Activated CD4-positive, alpha-beta T cell treated with anti-CD3 and anti-CD28 coated beads, Interleukin-2, amount 10 ng/mL, durations not matched to agents 7 days and 5 days (primary cell): Measurements from ENCODE around the gene TFB2M. TPM values are rescaled to one million over a fixed set of nuclear protein-coding genes. Genes with fewer than 3 reads are reported as not detected.

Experiments
- CTCF ChIA-PET: fragments of 350-600 bp; sonication (Branson Sonifier 250); formaldehyde crosslinking; loops from one replicate; lab custom pipeline; 2021; ENCODE audit warnings: antibody characterized with exemption; lab: Charles Lee
- POLR2A ChIA-PET: fragments of 350-600 bp; sonication (Branson Sonifier 250); formaldehyde crosslinking; loops from one replicate; lab custom pipeline; 2021; ENCODE audit warnings: antibody characterized with exemption; lab: Charles Lee
- DNase-seq: peaks from one replicate; pipeline ENCODE4 v3.0.0-alpha.2; 2020
- H3K27ac Mint-ChIP-seq: one replicate; pipeline ENCODE4 v1.8.0; 2021; ENCODE audit warnings: mild to moderate bottlenecking, moderate library complexity, mixed read lengths
- H3K27me3 Mint-ChIP-seq: one replicate; pipeline ENCODE4 v1.8.0; 2021; ENCODE audit warnings: mixed read lengths
- H3K36me3 Mint-ChIP-seq: one replicate; pipeline ENCODE4 v1.8.0; 2021; ENCODE audit warnings: low read depth, mixed read lengths
- H3K4me1 Mint-ChIP-seq: one replicate; pipeline ENCODE4 v1.8.0; 2021; ENCODE audit warnings: mixed read lengths
- H3K4me3 Mint-ChIP-seq: one replicate; pipeline ENCODE4 v1.8.0; 2021; ENCODE audit warnings: mild to moderate bottlenecking, moderate library complexity, mixed read lengths
- H3K9me3 Mint-ChIP-seq: one replicate; pipeline ENCODE4 v1.8.0; 2021; ENCODE audit warnings: mixed read lengths
- total RNA-seq, 2 experiments: library from RNA; stranded (reverse); gene quantifications; one replicate each; pipeline ENCODE4 v1.2.3, GENCODE V29; 2021

Gene TFB2M
- total RNA-seq, 2 experiments from 2014 or later = 9.4 to 10.1 TPM

- H3K36me3 Mint-ChIP-seq = peaks cover 5% of the 10 kb centered on the region
- no peak overlapping the region for H3K4me3 Mint-ChIP-seq
- no peaks in the 10 kb centered on the region for H3K4me1 Mint-ChIP-seq
- no peaks in the 10 kb centered on the region for H3K27me3 Mint-ChIP-seq
- no peak for DNase-seq
- POLR2A ChIA-PET = interaction anchor here (0.6 kb wide), 1 partner anchor 51 kb away, joined by 3 read pairs; no protein-coding TSS in a partner anchor
- CTCF ChIA-PET = interaction anchor here (0.9 to 1.2 kb wide), 2 partner anchors 22 to 36 kb away, joined by 3 to 4 read pairs; no protein-coding TSS in a partner anchor
- peaks cover 18% of the 10 kb centered on the region for H3K9me3 Mint-ChIP-seq
- no peak overlapping the region for H3K27ac Mint-ChIP-seq
These were observed 31.9 kb downstream of the TFB2M start for GRCh38 chr1:246534114-246534513.

GRCh38 chr1:246533371-246533905 is 32.6 kb downstream of the TFB2M start:
- CTCF ChIA-PET = interaction anchor here (0.9 to 1.4 kb wide), 2 partner anchors 14 to 21 kb away, joined by 3 read pairs; no protein-coding TSS in a partner anchor

GRCh38 chr1:246532519-246532918 is 33.5 kb downstream of the TFB2M start:
- Mint-ChIP-seq H3K27me3 (no peaks in the 10 kb centered on the region), H3K27ac (no peak overlapping the region), H3K36me3 (peaks cover 4% of the 10 kb centered on the region), H3K4me1 (peaks cover 4% of the 10 kb centered on the region), H3K4me3 (no peak overlapping the region), H3K9me3 (peaks cover 18% of the 10 kb centered on the region)
- no peak for DNase-seq
- CTCF ChIA-PET = interaction anchor here (1.1 to 1.4 kb wide), 2 partner anchors 15 to 18 kb away, joined by 3 read pairs; no protein-coding TSS in a partner anchor
- POLR2A ChIA-PET = no interaction called here

More at GRCh38 chr1:246533371-246533905, 32.6 kb downstream of the TFB2M start:
- H3K36me3 Mint-ChIP-seq = peaks cover 4% of the 10 kb centered on the region
- H3K9me3 Mint-ChIP-seq = peaks cover 18% of the 10 kb centered on the region
- DNase-seq = no peak
- no peak overlapping the region for H3K27ac Mint-ChIP-seq
- POLR2A ChIA-PET = no interaction called here
- H3K4me3 Mint-ChIP-seq = no peak overlapping the region
- H3K4me1 Mint-ChIP-seq = no peaks in the 10 kb centered on the region
- no peaks in the 10 kb centered on the region for H3K27me3 Mint-ChIP-seq

DNA sequence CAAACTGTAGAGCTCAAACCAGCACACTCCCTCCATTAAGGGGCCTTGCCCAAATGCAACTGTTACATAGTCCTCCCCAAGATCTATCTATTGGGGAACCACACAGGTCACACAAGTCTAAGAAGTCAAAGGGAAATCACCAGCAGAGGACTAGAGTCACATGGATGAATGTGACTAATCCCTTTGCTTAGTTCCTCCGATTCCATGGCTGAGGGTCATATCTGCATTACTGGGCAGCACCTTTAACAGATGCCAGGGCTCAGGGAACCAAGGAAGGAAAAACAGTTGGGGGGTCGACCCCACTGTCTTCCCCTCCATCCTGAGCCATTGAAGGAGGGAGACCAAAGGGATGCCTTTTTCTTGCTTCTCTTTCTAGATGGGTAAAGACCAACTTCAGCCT is 35.6 kb downstream of the TFB2M start:
- CTCF ChIA-PET = interaction anchor here (1.1 kb wide), 1 partner anchor 588 kb away, joined by 5 read pairs; no protein-coding TSS in a partner anchor
- peaks cover 21% of the 10 kb centered on the region for H3K9me3 Mint-ChIP-seq
- DNase-seq = no peak
- no peaks in the 10 kb centered on the region for H3K27me3 Mint-ChIP-seq
- peaks cover 9% of the 10 kb centered on the region for H3K4me1 Mint-ChIP-seq
- H3K4me3 Mint-ChIP-seq = no peak overlapping the region
- POLR2A ChIA-PET = no interaction called here
- peaks cover 7% of the 10 kb centered on the region for H3K36me3 Mint-ChIP-seq
- no peak overlapping the region for H3K27ac Mint-ChIP-seq

- H3K27ac Mint-ChIP-seq = no peak overlapping the region
- no peak for DNase-seq
- peaks cover 9% of the 10 kb centered on the region for H3K4me1 Mint-ChIP-seq
- H3K9me3 Mint-ChIP-seq = peaks cover 21% of the 10 kb centered on the region
- no peak overlapping the region for H3K4me3 Mint-ChIP-seq
- ChIA-PET POLR2A (no interaction called here), CTCF (interaction anchor here (0.6 kb wide), 1 partner anchor 1380 kb away, joined by 3 read pairs; no protein-coding TSS in a partner anchor)
- H3K27me3 Mint-ChIP-seq = no peaks in the 10 kb centered on the region
- H3K36me3 Mint-ChIP-seq = peaks cover 7% of the 10 kb centered on the region
These were observed 36.9 kb downstream of the TFB2M start for GRCh38 chr1:246528933-246529731.

DNA sequence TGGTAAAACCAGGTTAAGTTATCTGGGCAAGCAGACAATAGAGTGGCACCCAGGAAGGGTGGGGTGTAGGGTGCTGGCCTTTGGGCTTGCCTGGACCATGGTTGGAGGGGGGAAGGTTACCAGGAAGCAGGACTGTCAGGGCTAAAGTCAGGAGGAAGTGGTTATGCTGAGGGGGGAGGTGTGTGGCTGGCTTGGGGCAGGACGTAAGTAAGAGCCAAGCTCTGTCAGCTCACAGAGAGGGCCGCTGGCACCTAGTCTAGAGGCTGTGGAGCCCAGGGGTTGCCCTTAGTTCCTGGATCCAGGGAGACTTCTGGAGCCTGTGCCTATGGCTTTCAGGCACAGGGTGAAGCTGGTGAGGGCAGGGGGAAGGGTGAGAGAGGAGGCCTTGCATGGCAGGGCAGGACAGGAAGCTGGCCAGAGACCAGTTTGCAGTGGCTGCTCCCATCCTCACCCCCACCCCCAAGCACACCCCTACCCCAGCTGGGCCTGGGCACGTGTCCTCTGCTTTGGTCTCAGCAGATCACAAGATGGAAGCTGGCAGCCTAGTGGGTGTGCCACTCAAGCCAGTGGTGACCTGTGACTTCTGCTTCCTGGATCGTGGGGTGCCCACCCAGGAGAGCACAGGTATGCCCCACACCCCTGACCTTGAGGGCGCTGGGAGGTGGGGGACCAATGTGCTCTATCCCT is 38.5 kb downstream of the TFB2M start:
- Mint-ChIP-seq H3K36me3 (peaks cover 7% of the 10 kb centered on the region), H3K9me3 (peaks cover 21% of the 10 kb centered on the region), H3K27ac (peak overlapping the region; percentile 43), H3K27me3 (no peaks in the 10 kb centered on the region), H3K4me1 (peaks cover 9% of the 10 kb centered on the region), H3K4me3 (no peak overlapping the region)
- no peak for DNase-seq
- POLR2A ChIA-PET = no interaction called here
- CTCF ChIA-PET = no interaction called here

DNA sequence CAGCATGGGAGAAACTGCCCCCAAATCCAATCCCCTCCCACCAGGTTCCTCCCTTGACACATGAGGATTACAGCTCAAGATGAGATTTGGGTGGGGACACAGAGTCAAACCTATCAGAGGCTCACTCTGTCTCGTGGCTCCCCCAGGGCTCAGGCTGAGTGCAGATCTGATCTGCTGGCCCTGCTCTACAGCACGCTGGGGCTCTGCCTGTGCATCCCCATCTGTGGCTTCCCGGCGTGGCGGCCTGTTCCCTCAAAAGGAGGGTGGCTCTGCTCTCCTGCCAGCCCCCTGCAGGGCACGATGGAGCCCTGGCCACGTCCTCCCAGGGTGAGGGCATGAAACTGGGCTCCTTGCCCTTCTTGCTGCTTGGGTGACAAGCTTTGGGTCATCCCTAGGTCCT is 39.1 kb downstream of the TFB2M start:
- ChIA-PET POLR2A (no interaction called here), CTCF (no interaction called here)
- Mint-ChIP-seq H3K4me1 (peaks cover 9% of the 10 kb centered on the region), H3K36me3 (peaks cover 7% of the 10 kb centered on the region), H3K9me3 (peaks cover 19% of the 10 kb centered on the region), H3K4me3 (no peak overlapping the region), H3K27me3 (no peaks in the 10 kb centered on the region), H3K27ac (no peak overlapping the region)
- DNase-seq = no peak

DNA sequence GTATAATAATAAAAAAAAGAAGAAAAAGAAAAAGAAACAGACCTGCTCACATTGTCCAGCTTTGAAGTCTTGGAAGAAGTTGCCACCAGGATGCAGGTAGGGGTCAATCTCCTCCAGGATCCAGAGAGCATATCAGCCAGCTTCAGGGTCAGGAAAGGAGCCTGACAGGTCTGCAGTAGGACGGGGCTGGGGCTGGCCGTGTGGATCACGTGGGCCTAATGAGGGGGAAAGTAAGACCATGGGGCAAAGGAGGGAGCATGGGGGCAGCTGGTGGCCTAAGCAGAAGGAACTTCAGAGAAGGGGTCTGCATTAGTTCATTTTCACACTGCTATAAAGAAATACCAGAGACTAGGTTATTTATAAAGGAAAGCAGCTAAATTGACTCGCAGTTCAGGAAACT is 39.7 kb downstream of the TFB2M start:
- Mint-ChIP-seq H3K9me3 (peaks cover 18% of the 10 kb centered on the region), H3K27ac (no peak overlapping the region), H3K4me1 (peaks cover 9% of the 10 kb centered on the region), H3K4me3 (no peak overlapping the region), H3K36me3 (peaks cover 7% of the 10 kb centered on the region), H3K27me3 (no peaks in the 10 kb centered on the region)
- ChIA-PET POLR2A (no interaction called here), CTCF (no interaction called here)
- no peak for DNase-seq

DNA sequence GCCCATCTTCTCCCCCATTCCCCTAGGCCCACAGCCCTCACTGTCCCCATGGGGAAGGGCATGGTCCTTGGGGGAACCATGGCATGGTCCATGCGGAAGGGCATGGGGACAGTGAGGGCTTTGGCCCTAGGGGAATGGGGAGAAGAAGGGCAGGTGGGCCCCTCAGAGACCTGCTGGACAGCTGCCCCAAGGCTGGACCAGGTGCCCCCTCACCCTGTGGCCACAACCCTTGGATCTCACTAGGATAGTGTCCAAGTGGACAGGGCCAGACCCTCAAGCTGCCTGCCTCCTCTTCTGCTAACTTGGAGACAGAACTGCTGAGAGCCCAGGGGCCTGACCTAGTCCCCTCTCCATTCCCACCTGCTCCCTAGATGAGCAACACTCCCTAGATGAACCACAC is 46.5 kb downstream of the TFB2M start:
- Mint-ChIP-seq H3K4me3 (no peak overlapping the region), H3K36me3 (no peaks in the 10 kb centered on the region), H3K27me3 (no peaks in the 10 kb centered on the region), H3K27ac (no peak overlapping the region), H3K9me3 (peaks cover 25% of the 10 kb centered on the region), H3K4me1 (peaks cover under 1% of the 10 kb centered on the region)
- CTCF ChIA-PET = interaction anchor here (1.1 to 1.6 kb wide), 2 partner anchors 11 to 12 kb away, joined by 3 read pairs; no protein-coding TSS in a partner anchor
- DNase-seq = no peak
- POLR2A ChIA-PET = no interaction called here

DNA sequence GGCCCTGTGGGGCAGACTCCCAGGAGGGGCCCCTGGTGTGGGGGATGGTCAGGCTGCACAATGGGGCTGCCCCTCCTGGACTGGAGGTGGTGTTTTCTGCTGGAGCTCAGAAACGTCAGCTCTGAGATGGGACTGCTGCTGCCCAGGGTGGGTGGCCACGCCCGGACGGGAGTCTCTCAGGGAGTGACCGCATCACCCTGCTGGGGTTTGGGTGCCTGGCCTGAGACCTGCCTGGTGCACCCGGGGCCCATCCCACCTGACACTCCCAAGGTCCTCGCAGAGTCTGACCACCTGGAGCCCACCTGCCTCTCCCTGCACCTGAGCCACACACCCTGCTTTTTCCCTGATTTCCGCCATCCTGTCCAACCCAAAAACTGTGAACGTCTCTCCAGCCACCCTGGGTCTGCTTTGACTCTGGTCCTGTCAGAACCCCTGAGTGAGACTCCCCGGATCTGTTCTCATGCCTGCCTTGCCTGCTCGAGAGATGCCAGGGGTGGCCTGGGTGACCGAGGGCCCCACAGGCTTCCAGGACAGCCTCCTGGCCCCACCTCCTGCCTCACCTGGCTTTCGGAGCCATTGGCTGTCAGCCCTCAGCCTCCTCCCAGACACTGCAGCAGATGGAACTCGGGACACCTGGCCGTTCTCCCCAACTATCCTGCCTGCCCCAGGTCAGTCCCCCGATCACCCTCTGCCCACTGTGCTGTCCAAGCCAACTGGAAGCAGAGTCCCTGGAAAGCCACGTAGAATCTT is 47.4 kb downstream of the TFB2M start:
- DNase-seq = no peak
- CTCF ChIA-PET = interaction anchor here (1.1 to 1.6 kb wide), 3 partner anchors 10 to 18 kb away, joined by 3 read pairs; no protein-coding TSS in a partner anchor
- Mint-ChIP-seq H3K4me3 (no peak overlapping the region), H3K4me1 (peaks cover 5% of the 10 kb centered on the region), H3K9me3 (peaks cover 30% of the 10 kb centered on the region), H3K36me3 (no peaks in the 10 kb centered on the region), H3K27ac (no peak overlapping the region), H3K27me3 (no peaks in the 10 kb centered on the region)
- POLR2A ChIA-PET = no interaction called here

DNA sequence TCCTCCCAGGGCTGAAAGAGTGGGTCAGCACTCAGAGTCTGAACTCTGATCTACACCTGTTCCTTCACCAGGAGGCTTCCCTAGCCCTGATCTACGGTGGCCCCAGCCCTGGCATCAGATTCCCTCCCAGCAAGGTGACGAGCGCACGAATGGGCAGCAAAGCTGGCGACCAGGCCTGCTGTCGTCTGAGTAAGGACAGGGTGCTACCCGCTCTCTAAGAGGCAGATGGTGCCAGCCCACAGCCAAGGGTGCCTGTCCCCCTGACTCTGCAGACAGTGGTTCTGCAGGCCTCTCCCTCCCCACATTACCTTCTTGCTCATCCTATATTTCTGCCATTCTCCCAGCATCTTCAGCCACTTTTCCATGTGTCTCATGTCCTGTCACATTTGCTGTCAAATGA is 48.7 kb downstream of the TFB2M start:
- Mint-ChIP-seq H3K4me3 (no peak overlapping the region), H3K36me3 (no peaks in the 10 kb centered on the region), H3K27ac (no peak overlapping the region), H3K27me3 (no peaks in the 10 kb centered on the region), H3K9me3 (peaks cover 30% of the 10 kb centered on the region), H3K4me1 (peaks cover 5% of the 10 kb centered on the region)
- DNase-seq = no peak
- POLR2A ChIA-PET = no interaction called here
- CTCF ChIA-PET = interaction anchor here (1.1 kb wide), 1 partner anchor 19 kb away, joined by 3 read pairs; no protein-coding TSS in a partner anchor

DNA sequence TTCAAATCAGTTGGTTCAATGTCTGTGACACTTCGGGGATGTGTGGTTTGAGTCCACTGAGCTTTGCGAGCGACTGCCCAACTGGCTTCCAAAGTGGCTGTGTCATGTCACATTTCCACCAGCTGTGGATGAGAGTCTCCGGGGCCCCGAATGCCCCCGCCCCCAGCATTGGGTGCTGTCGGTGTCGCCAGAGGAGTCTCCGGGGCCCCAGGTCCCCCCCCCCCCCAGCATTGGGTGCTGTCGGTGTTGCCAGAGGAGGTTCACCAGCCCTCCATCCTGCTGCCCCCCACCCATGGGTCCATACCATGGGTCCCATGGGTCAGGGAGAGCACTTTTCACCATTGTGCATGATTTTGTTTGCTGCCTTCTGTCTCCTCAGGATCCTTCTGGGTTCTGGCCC is 49.9 kb downstream of the TFB2M start:
- Mint-ChIP-seq H3K9me3 (peaks cover 26% of the 10 kb centered on the region), H3K4me1 (peaks cover 5% of the 10 kb centered on the region), H3K27me3 (no peaks in the 10 kb centered on the region), H3K4me3 (no peak overlapping the region), H3K27ac (no peak overlapping the region), H3K36me3 (no peaks in the 10 kb centered on the region)
- ChIA-PET POLR2A (interaction anchor here (0.6 kb wide), 1 partner anchor 37 kb away, joined by 3 read pairs; no protein-coding TSS in a partner anchor), CTCF (interaction anchor here (0.9 kb wide), 1 partner anchor 10 kb away, joined by 3 read pairs; no protein-coding TSS in a partner anchor)
- no peak for DNase-seq
